BJ (cell line): ENCODE data around the gene NEK7. TPM values are rescaled to one million over a fixed set of nuclear protein-coding genes. Genes with fewer than 3 reads are reported as not detected.

Experiments used
- CTCF ChIA-PET: fragments of 350-600 bp; formaldehyde crosslinking; extraction: SDS; loops from one replicate; lab custom pipeline; 2021; ENCODE audit warnings: antibody characterized with exemption, inconsistent platforms; lab: Yijun Ruan, JAX
- POLR2A ChIA-PET: fragments of 300-600 bp; sonication (Branson Sonifier 250); formaldehyde crosslinking; extraction: SDS; loops from one replicate; lab custom pipeline; 2021; ENCODE audit warnings: antibody characterized with exemption; lab: Charles Lee
- DNase-seq: peaks from one replicate; pipeline ENCODE4 v3.0.0-alpha.2; 2011; ENCODE audit warnings: low read depth
- H3K27me3 ChIP-seq: 2 replicates; pipeline ENCODE4 v1.6.0; 2011; ENCODE audit warnings: low read length; ENCODE audit not compliant: control insufficient read depth, insufficient read depth
- H3K36me3 ChIP-seq: 2 replicates; pipeline ENCODE4 v1.5.1; 2011; ENCODE audit warnings: low read length; ENCODE audit not compliant: control insufficient read depth, insufficient read depth
- H3K4me3 ChIP-seq: 2 replicates; pipeline ENCODE4 v1.5.1; 2011; ENCODE audit warnings: low read depth, mild to moderate bottlenecking, control low read depth, low read length
- polyA plus RNA-seq: library from polyadenylated mRNA; depleted of rRNA; stranded (reverse); fragments of >200 nt; gene quantifications from 2 replicates; pipeline ENCODE4 v1.2.3, GENCODE V29; 2011
- TF ChIP-seq, protein P1 (sequence below): IDR thresholded peaks from 2 replicates; pipeline ENCODE4 v1.5.1; 2011; ENCODE audit warnings: low read depth, mild to moderate bottlenecking, control low read depth, inconsistent platforms, low read length, moderate library complexity; ENCODE audit not compliant: insufficient read depth

NEK7 gene
- polyA plus RNA-seq, 1 experiment, result 428 TPM

DNA sequence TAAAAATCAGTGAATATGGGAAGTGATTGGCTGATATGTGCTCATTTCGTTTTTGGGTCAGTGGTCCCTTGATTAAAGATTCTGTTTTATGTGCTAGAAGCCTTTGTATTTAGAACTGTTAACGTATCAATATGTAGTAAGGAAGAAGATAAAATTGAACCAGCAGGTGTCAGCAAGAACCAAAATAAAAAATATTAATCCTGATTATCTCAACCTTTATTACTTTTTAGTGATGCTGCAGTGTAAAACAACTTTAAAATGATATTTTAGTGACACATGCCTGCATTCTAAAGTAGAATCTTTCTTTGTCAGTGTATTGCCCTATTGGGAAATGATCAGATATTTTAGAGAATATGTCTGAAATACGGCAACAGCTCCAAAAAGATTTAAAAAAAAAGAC, 49.5 kb downstream of the NEK7 start:
- no peak for DNase-seq
- Histone ChIP-seq H3K36me3 (no peaks in the 10 kb centered on the region), H3K27me3 (no peaks in the 10 kb centered on the region), H3K4me3 (no peak overlapping the region)
- CTCF ChIA-PET, result interaction anchor here (1.0 kb wide), 1 partner anchor 552 kb away, joined by 3 read pairs; no protein-coding TSS in a partner anchor
- POLR2A ChIA-PET, result no interaction called here
- TF ChIP-seq, protein P1, sequence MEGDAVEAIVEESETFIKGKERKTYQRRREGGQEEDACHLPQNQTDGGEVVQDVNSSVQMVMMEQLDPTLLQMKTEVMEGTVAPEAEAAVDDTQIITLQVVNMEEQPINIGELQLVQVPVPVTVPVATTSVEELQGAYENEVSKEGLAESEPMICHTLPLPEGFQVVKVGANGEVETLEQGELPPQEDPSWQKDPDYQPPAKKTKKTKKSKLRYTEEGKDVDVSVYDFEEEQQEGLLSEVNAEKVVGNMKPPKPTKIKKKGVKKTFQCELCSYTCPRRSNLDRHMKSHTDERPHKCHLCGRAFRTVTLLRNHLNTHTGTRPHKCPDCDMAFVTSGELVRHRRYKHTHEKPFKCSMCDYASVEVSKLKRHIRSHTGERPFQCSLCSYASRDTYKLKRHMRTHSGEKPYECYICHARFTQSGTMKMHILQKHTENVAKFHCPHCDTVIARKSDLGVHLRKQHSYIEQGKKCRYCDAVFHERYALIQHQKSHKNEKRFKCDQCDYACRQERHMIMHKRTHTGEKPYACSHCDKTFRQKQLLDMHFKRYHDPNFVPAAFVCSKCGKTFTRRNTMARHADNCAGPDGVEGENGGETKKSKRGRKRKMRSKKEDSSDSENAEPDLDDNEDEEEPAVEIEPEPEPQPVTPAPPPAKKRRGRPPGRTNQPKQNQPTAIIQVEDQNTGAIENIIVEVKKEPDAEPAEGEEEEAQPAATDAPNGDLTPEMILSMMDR, result no peak

DNA sequence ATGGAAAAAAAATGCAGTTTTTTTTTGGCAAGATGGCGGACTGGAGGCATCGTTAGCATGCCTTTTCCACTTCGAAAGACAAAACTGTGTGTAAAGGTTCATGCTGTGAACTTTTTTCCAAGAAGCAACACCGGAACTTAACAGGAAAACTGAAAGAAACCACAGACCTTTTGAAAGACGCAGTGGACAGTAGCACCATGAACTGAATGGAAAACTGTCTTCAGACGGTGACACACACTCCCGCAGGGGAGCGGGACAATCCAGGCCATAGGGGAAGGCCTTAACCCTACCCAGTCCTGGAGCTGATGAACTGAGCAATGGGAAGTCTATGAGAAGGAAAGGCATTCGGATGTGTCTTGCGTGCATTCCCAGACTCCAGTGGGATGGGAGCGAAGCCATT, 54.9 kb downstream of the NEK7 start:
- TF ChIP-seq, protein P1, result no peak
- Histone ChIP-seq H3K27me3 (no peaks in the 10 kb centered on the region), H3K36me3 (peaks cover 13% of the 10 kb centered on the region), H3K4me3 (no peak overlapping the region)
- ChIA-PET CTCF (interaction anchor here (1.0 to 1.2 kb wide), 2 partner anchors 19 to 127 kb away, joined by 3 read pairs; no protein-coding TSS in a partner anchor), POLR2A (interaction anchor here (0.7 kb wide), 1 partner anchor 37 kb away, joined by 4 read pairs; no protein-coding TSS in a partner anchor)
- no peak for DNase-seq

DNA sequence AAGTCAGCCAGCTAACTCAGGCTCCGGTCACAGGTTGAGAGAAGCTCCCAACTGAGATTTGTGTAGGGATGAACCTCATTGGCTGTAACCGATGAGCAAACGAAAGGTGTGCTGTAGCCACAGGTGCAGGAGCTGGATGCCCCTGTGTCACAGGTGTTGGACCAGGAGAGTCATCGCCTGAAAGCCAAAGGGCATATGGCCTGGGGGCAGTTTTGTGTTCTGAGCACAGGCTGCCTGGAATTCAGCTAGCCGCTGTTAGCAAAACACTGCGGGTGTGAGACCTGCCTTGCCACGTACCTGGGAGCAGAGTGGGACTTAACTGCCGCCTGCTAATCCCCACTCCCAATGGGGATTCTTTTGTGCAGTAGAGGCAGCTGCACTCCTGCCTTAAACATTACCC, 55.3 kb downstream of the NEK7 start:
- no peak for DNase-seq
- H3K27me3 ChIP-seq, result no peaks in the 10 kb centered on the region
- no peak overlapping the region for H3K4me3 ChIP-seq
- TF ChIP-seq, protein P1, result no peak
- POLR2A ChIA-PET, result interaction anchor here (0.7 kb wide), 1 partner anchor 37 kb away, joined by 4 read pairs; no protein-coding TSS in a partner anchor
- CTCF ChIA-PET, result interaction anchor here (1.0 to 1.2 kb wide), 3 partner anchors 19 to 127 kb away, joined by 3 read pairs; no protein-coding TSS in a partner anchor
- H3K36me3 ChIP-seq, result peaks cover 13% of the 10 kb centered on the region

DNA sequence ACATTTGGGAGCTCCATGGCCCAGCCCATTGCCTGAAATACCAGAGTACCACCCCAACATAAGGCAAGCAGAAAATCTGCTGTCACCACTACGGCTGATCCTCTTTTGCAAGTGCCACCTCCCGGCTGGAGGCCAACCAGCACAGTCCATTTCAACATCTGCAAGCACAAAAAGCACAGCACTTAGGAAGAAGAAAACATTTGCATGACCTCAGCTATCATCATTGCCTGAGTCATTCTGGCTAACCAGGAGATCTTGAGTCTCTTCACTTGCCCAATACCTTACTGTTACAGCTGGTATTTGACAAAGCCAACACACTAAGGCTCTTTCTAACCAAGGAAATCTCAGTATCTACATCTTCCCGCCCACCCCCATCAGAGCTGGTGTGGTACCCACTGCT, 55.9 kb downstream of the NEK7 start:
- Histone ChIP-seq H3K4me3 (no peak overlapping the region), H3K36me3 (peaks cover 13% of the 10 kb centered on the region), H3K27me3 (no peaks in the 10 kb centered on the region)
- CTCF ChIA-PET, result interaction anchor here (1.0 to 1.2 kb wide), 3 partner anchors 20 to 128 kb away, joined by 3 read pairs; no protein-coding TSS in a partner anchor
- POLR2A ChIA-PET, result no interaction called here
- TF ChIP-seq, protein P1, result no peak
- DNase-seq, result peak; percentile 37

DNA sequence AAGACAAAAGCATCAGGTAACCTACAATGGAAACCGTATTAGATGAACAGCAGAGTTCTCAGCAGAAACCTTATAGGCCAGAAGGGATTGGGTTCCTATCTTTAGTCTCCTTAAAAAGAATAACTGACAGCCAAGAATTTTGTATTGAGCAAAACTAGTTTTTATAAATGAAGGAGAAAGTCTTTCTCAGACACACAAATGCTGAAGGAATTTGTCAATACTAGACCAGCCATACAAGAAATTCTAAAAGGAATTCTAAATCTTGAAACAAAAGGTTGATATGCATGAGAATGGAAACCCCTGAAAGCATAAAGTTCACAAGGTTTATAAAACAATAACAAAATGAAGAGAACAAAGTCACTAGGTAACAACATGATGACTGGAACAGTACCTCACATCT, 58.1 kb downstream of the NEK7 start:
- DNase-seq, result no peak
- peaks cover 13% of the 10 kb centered on the region for H3K36me3 ChIP-seq
- ChIA-PET CTCF (interaction anchor here (0.7 kb wide), 1 partner anchor 17 kb away, joined by 3 read pairs; no protein-coding TSS in a partner anchor), POLR2A (no interaction called here)
- TF ChIP-seq, protein P1, result no peak
- H3K27me3 ChIP-seq, result no peaks in the 10 kb centered on the region
- no peak overlapping the region for H3K4me3 ChIP-seq
